Kidney (tissue), 14 donors: ENCODE measurements around the gene HES2. TPM values are rescaled to one million over a fixed set of nuclear protein-coding genes. Genes with fewer than 3 reads are reported as not detected.
A peak's percentile ranks its signal among the peaks of the same experiment; 100 is the strongest.
"Not testable (repeated sequence)": the region's sequence is repeated elsewhere in the genome, so short reads cannot be mapped to it uniquely, and the experiment has no call there.

Source experiments
- DNase-seq, 5 donors: peaks; one replicate each; pipeline ENCODE4 v3.0.0-alpha.2; 2013 to 2020
- FAIRE-seq: peaks from 2 replicates; lab custom pipeline; 2012; peaks lifted over from hg19 to GRCh38; lab: Jason Lieb, UNC
- H3K27ac ChIP-seq, 2 donors: one replicate each; pipeline ENCODE4 v1.7.0; 2013; ENCODE audit warnings: low read depth in 2 of 2, low read length in 2 of 2, inconsistent platforms in 1 of 2
- H3K27me3 ChIP-seq: one replicate; pipeline ENCODE4 v1.7.1; 2013; ENCODE audit warnings: low read length, inconsistent platforms; ENCODE audit not compliant: control insufficient read depth, insufficient read depth
- H3K36me3 ChIP-seq, 3 donors: one replicate each; pipeline versions ENCODE4 v1.7.0 to v1.7.1; 2013; ENCODE audit warnings: low read length in 3 of 3, control low read depth in 1 of 3, inconsistent platforms in 1 of 3; ENCODE audit not compliant: insufficient read depth in 3 of 3, control insufficient read depth in 2 of 3
- H3K4me1 ChIP-seq, 3 donors: one replicate each; pipeline versions ENCODE4 v1.7.0 to v1.7.1; 2013; ENCODE audit warnings: low read length in 3 of 3, inconsistent platforms in 1 of 3, low read depth in 1 of 3; ENCODE audit not compliant: control insufficient read depth in 2 of 3, insufficient read depth in 2 of 3
- H3K4me3 ChIP-seq, 3 donors: one replicate each; pipeline versions ENCODE4 v1.7.0 to v1.8.1; 2013; ENCODE audit warnings: low read length in 3 of 3, control low read depth in 1 of 3, inconsistent platforms in 1 of 3
- H3K9ac ChIP-seq, 3 donors: one replicate each; pipeline versions ENCODE4 v1.7.0 to v1.7.1; 2013; ENCODE audit warnings: low read length in 3 of 3, control low read depth in 1 of 3, inconsistent platforms in 1 of 3
- H3K9me3 ChIP-seq, 3 donors: one replicate each; pipeline versions ENCODE4 v1.7.0 to v1.7.1; 2013; ENCODE audit warnings: low read length in 3 of 3, control low read depth in 1 of 3, inconsistent platforms in 1 of 3; ENCODE audit not compliant: control insufficient read depth in 2 of 3, insufficient read depth in 1 of 3
- intact Hi-C: fragments of 100-400 bp; cut with DNase I; formaldehyde crosslinking; loops from one replicate; pipeline ENCODE4 v1.11.1; 2022
- polyA plus RNA-seq: library from polyadenylated mRNA; stranded (reverse); fragments of 350-450 nt; fragmentation: Illumina TruSeq; extraction: RNeasy Lipid Tissue Mini Kit (QIAGEN cat#74804); gene quantifications from one replicate; pipeline ENCODE4 v1.2.3, GENCODE V29; 2014; ENCODE audit warnings: low read depth, low replicate concordance; ENCODE audit not compliant: insufficient read depth
- total RNA-seq: library from RNA; stranded (reverse); fragmentation: NEBNext Ultra II Directional; extraction: Animal tissue kit (Norgen Biotek cat#: 25700); gene quantifications from one replicate; pipeline ENCODE4 v1.2.1, GENCODE V29; 2021
- TF ChIP-seq, protein P1 (sequence below): IDR thresholded peaks from 3 replicates; pipeline ENCODE4 v1.5.1; 2012; ENCODE audit warnings: mild to moderate bottlenecking, moderate library complexity, borderline replicate concordance; ENCODE audit not compliant: insufficient read depth; ENCODE audit errors: extremely low read depth
- donor health status: control.
- donor health status: control.
- donor health status: control.
- donor health status: control.
- donor health status: control.
- donor health status: DM: yes; HTN: yes; CAD: no.
- donor health status: Normal renal cell carcinoma (clear cell type).

Gene HES2
- total and polyA plus RNA-seq, 2 donors from 2014 or later: 1.3 to 1.6 TPM

DNA sequence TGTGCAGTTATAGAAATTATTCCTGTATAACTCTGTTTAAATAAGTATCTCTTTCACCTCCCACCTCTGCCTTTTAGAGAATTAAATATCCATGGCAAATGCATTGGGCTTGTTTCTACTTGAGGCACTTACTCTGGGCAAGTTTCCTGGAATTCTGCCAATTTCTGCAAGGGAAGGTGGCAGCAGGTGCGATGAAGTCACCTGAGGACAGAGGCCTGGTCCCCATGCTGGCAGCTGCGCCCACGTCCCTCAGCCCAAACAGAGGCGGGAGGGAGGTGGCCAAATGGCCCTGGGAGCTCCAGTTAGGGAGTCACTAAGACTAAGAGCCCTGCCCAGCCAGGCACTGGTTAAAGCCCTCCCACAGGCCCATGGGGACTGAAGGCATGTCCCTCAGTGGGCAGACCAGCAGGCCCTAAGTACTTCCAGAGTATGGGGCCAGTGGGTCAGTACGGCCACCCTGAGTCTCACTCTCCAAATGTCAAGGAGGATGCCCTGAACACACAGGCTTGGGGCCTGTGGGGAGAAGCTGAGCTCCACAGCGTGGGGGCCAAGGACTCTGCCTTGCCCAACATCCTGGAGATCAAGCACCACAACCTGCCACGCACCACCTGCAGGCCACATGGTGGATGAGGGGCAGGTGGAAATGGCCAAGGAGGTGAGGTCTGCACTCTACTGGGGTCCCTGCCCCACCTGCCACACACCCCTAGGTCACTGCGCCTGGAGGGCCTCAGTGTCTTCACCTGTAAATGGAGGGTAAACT is 45.6 kb downstream of the HES2 start:
- no peaks in the 10 kb centered on the region for H3K27me3 ChIP-seq
- H3K4me1 ChIP-seq: no peaks in the 10 kb centered on the region
- TF ChIP-seq, protein P1, sequence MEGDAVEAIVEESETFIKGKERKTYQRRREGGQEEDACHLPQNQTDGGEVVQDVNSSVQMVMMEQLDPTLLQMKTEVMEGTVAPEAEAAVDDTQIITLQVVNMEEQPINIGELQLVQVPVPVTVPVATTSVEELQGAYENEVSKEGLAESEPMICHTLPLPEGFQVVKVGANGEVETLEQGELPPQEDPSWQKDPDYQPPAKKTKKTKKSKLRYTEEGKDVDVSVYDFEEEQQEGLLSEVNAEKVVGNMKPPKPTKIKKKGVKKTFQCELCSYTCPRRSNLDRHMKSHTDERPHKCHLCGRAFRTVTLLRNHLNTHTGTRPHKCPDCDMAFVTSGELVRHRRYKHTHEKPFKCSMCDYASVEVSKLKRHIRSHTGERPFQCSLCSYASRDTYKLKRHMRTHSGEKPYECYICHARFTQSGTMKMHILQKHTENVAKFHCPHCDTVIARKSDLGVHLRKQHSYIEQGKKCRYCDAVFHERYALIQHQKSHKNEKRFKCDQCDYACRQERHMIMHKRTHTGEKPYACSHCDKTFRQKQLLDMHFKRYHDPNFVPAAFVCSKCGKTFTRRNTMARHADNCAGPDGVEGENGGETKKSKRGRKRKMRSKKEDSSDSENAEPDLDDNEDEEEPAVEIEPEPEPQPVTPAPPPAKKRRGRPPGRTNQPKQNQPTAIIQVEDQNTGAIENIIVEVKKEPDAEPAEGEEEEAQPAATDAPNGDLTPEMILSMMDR: no peak
- H3K36me3 ChIP-seq: no peaks in the 10 kb centered on the region
- FAIRE-seq (no peak), DNase-seq (peak in 2 of 5 donors; percentile 52 to 59)
- no peaks in the 10 kb centered on the region for H3K9me3 ChIP-seq
- H3K27ac ChIP-seq: no peak overlapping the region
- intact Hi-C loops: no loop called here
- no peak overlapping the region for H3K9ac ChIP-seq
- no peak overlapping the region for H3K4me3 ChIP-seq

DNA sequence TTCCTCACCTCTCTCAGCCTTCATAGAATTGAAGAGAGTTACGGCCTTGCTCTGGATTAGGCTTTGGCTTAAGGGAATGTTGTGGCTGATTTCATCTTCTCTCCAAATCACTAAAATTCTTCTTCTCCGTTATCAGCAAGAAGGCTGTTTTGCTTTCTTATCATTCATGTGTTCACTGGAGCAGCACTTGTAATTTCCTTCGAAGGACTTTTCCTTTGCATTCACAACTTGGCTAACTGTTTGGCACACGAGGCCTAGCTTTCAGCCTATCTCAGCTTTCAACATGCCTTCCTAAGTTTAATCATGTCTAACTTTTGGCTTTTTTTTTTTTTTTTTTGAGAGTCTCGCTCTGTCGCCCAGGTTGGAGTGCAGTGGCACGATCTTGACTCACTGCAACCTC is 47.5 kb downstream of the HES2 start:
- intact Hi-C loops, H3K4me1 ChIP-seq, FAIRE-seq, H3K27me3 ChIP-seq, H3K4me3 ChIP-seq, DNase-seq, H3K36me3 ChIP-seq, H3K9ac ChIP-seq, H3K9me3 ChIP-seq, H3K27ac ChIP-seq: not testable (repeated sequence)

DNA sequence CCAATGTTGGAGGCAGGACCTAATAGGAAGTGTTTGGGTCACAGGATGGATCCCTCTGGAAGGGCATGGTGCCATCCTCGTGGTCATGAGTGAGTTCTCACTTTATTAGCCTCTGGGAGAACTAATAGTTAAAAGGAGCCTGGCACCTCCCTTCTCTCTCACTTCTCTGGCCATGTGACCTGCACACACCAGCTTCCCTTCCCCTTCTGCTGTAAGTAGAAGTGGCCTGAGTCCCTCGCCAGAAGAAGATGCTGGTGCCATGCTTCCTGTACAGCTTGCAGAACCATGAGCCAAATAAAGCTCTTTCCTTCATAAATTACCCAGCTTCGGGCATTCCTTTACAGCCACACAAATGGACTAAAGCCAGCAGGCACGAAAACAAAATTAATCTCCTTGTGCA is 49.7 kb downstream of the HES2 start:
- DNase-seq: no peak
- TF ChIP-seq, protein P1: no peak
- H3K27me3 ChIP-seq: no peaks in the 10 kb centered on the region
- no peak overlapping the region for H3K9ac ChIP-seq
- intact Hi-C loops: no loop called here
- no peaks in the 10 kb centered on the region for H3K9me3 ChIP-seq
- H3K27ac ChIP-seq: no peak overlapping the region
- H3K36me3 ChIP-seq: no peaks in the 10 kb centered on the region
- no peaks in the 10 kb centered on the region for H3K4me1 ChIP-seq
- H3K4me3 ChIP-seq: no peak overlapping the region
- FAIRE-seq: no peak

DNA sequence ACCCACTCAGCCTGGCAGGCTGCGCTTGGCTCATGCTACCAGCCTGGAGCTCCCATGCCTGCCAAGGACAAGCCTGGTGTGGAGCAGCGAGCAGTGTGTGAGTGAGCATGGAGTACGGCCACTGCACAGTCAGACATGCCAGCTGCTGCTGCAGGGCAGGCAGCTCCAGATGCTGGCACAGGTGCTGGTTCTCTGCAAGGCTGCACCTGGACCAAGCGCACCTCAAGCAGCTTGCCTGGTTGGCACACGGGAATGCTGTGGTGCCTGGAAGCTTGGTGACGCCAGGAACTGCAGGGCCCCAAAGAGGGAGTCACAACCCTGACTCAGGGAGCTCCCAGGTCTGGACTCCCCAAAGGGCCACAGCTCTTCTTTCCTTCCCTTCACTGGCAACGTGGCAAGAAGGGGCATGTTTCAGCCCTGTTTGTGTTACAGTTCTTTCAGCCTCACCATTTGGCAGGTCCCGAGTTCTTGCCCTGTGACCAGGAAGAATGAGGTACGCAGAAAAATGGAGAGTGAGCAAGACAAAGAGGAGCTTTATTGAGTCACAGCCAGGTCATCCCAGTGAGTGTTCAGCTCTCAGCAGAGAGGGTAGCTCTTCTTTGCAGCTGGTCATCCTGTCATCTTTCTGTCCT is 52.2 kb downstream of the HES2 start:
- no peak overlapping the region for H3K27ac ChIP-seq
- DNase-seq: no peak
- TF ChIP-seq, protein P1: no peak
- no peak overlapping the region for H3K9ac ChIP-seq
- no peaks in the 10 kb centered on the region for H3K27me3 ChIP-seq
- no peaks in the 10 kb centered on the region for H3K4me1 ChIP-seq
- FAIRE-seq: no peak
- H3K9me3 ChIP-seq: no peaks in the 10 kb centered on the region
- H3K4me3 ChIP-seq: no peak overlapping the region
- intact Hi-C loops: no loop called here
- no peaks in the 10 kb centered on the region for H3K36me3 ChIP-seq
